ENCODE data around the gene SLC25A4.
A peak's percentile ranks its signal among the peaks of the same experiment; 100 is the strongest.

Gene SLC25A4

GRCh38 chr4:185119927-185120630 lies 23.0 kb upstream of the SLC25A4 start:
- H3K36me3 ChIP-seq (ENCODE audit: control insufficient read depth, insufficient read depth, low read length): no peaks in the 10 kb centered on the region
- H3K9me3 ChIP-seq (ENCODE audit: control insufficient read depth, insufficient read depth, low read length): no peaks in the 10 kb centered on the region
- no peaks in the 10 kb centered on the region for H3K27me3 ChIP-seq (ENCODE audit: control insufficient read depth, insufficient read depth, low read length)
- H3K27ac ChIP-seq (ENCODE audit: low read depth, low read length): peak overlapping the region; percentile 6
- H3K4me3 ChIP-seq (ENCODE audit: low read depth, low read length): no peak overlapping the region
- peaks cover 34% of the 10 kb centered on the region for H3K4me1 ChIP-seq (ENCODE audit: control insufficient read depth, insufficient read depth, low read length)
- H3K9ac ChIP-seq (ENCODE audit: low read depth, low read length): no peak overlapping the region

DNA sequence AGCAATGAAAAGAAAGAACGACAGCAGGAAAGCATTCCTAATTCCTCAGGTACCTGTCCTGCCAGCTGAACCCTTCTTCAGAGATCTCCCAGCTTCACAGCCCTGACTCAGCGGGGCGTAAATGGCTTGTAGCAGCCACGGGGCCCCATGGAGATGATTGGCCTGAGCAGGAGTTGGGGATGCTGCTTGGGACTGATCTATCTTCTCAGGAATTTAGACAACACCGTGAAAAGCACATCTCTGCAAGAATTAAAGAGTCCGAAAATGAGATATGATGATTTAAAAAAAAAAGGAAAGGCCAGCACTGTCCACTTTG lies 22.5 kb upstream of the SLC25A4 start:
- H3K27ac ChIP-seq (ENCODE audit: low read depth, low read length): peak overlapping the region; percentile 6
- no peaks in the 10 kb centered on the region for H3K36me3 ChIP-seq (ENCODE audit: control insufficient read depth, insufficient read depth, low read length)
- H3K27me3 ChIP-seq (ENCODE audit: control insufficient read depth, insufficient read depth, low read length): no peaks in the 10 kb centered on the region
- H3K4me1 ChIP-seq (ENCODE audit: control insufficient read depth, insufficient read depth, low read length): peaks cover 33% of the 10 kb centered on the region
- no peak overlapping the region for H3K9ac ChIP-seq (ENCODE audit: low read depth, low read length)
- H3K9me3 ChIP-seq (ENCODE audit: control insufficient read depth, insufficient read depth, low read length): no peaks in the 10 kb centered on the region
- H3K4me3 ChIP-seq (ENCODE audit: low read depth, low read length): no peak overlapping the region

- H3K4me1 ChIP-seq (ENCODE audit: control insufficient read depth, insufficient read depth, low read length): peaks cover 16% of the 10 kb centered on the region
- no peaks in the 10 kb centered on the region for H3K36me3 ChIP-seq (ENCODE audit: control insufficient read depth, insufficient read depth, low read length)
- H3K9me3 ChIP-seq (ENCODE audit: control insufficient read depth, insufficient read depth, low read length): no peaks in the 10 kb centered on the region
- no peak overlapping the region for H3K4me3 ChIP-seq (ENCODE audit: low read depth, low read length)
- no peak overlapping the region for H3K27ac ChIP-seq (ENCODE audit: low read depth, low read length)
- H3K27me3 ChIP-seq (ENCODE audit: control insufficient read depth, insufficient read depth, low read length): peaks cover 13% of the 10 kb centered on the region
- no peak overlapping the region for H3K9ac ChIP-seq (ENCODE audit: low read depth, low read length)
Observed at GRCh38 chr4:185122681-185123345, 20.3 kb upstream of the SLC25A4 start.

DNA sequence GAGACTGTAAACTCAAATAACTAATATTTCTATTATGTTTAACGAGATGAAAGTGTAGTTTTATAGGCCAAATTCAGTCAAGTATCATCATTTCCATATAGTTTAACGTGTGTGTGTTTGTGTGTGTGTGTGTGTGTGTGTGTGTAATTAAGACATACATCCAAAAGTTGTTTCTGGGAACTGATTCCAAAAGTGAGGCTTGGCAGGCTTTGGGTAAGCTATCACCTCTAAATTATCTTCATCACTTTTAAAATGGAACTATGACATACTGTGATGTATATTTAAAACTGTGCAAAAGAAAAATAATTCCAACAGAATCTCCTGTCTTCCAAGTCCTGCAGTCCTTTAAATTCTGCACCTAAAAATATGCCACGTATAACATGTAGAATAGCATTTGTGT lies 19.1 kb upstream of the SLC25A4 start:
- no peak overlapping the region for H3K9ac ChIP-seq (ENCODE audit: low read depth, low read length)
- H3K9me3 ChIP-seq (ENCODE audit: control insufficient read depth, insufficient read depth, low read length): no peaks in the 10 kb centered on the region
- peaks cover 15% of the 10 kb centered on the region for H3K4me1 ChIP-seq (ENCODE audit: control insufficient read depth, insufficient read depth, low read length)
- H3K36me3 ChIP-seq (ENCODE audit: control insufficient read depth, insufficient read depth, low read length): no peaks in the 10 kb centered on the region
- no peak overlapping the region for H3K27ac ChIP-seq (ENCODE audit: low read depth, low read length)
- peaks cover 25% of the 10 kb centered on the region for H3K27me3 ChIP-seq (ENCODE audit: control insufficient read depth, insufficient read depth, low read length)
- H3K4me3 ChIP-seq (ENCODE audit: low read depth, low read length): no peak overlapping the region

DNA sequence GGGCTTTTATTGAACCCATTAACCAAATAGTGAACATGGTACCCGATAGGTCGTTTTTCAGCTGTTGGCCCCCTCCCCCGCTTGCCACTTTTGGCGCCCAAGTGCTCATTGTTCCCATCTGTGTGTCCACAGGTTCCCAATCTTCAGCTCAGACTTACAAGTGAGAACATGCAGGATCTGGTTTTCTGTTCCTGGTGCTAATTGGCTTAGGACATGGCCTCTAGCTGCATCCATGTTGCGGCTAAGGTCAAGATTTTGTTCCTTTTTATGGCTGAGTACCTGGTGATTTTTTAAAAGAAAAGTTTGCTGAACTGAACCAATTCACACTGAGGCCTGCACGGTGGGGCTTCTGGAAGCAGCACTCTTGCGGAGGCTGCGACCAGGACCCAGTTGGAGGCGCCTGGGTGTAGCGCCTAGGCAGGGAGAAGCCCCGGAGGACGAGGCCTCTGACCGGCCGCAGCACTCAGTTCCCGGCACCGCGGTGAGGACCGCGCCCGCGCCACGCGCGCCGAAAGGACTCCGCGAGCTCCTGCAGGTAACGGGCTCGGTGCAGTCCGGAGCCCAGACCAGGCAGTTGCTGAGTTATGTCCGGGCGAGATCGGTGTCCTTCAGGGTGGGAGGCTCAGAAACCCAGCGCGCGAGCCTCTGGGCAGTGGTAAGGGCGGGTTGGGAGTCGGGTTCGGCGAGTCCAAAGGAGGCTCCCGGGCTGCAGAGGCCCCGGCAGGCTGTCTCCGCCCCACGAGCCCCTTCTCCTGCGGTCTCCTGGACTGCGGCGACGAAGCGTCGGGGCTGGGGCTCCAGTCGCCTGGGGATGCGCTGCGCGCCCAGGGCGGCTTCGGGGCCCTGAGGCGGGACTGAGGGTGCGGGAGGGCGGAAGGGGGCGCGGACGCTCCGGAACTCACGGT lies 15.8 kb upstream of the SLC25A4 start:
- Histone ChIP-seq H3K4me1 (ENCODE audit: control insufficient read depth, insufficient read depth, low read length) (no peaks in the 10 kb centered on the region), H3K9me3 (ENCODE audit: control insufficient read depth, insufficient read depth, low read length) (no peaks in the 10 kb centered on the region), H3K36me3 (ENCODE audit: control insufficient read depth, insufficient read depth, low read length) (no peaks in the 10 kb centered on the region), H3K9ac (ENCODE audit: low read depth, low read length) (peak overlapping the region; percentile 25; the same call in 1 of the 2 replicates), H3K27ac (ENCODE audit: low read depth, low read length) (no peak overlapping the region), H3K4me3 (ENCODE audit: low read depth, low read length) (peak overlapping the region; percentile 73), H3K27me3 (ENCODE audit: control insufficient read depth, insufficient read depth, low read length) (peaks cover 30% of the 10 kb centered on the region)

GRCh38 chr4:185128272-185129119 lies 14.6 kb upstream of the SLC25A4 start:
- no peaks in the 10 kb centered on the region for H3K36me3 ChIP-seq (ENCODE audit: control insufficient read depth, insufficient read depth, low read length)
- no peaks in the 10 kb centered on the region for H3K9me3 ChIP-seq (ENCODE audit: control insufficient read depth, insufficient read depth, low read length)
- H3K4me3 ChIP-seq (ENCODE audit: low read depth, low read length): peak overlapping the region; percentile 73
- H3K27me3 ChIP-seq (ENCODE audit: control insufficient read depth, insufficient read depth, low read length): peaks cover 30% of the 10 kb centered on the region
- no peak overlapping the region for H3K27ac ChIP-seq (ENCODE audit: low read depth, low read length)
- no peaks in the 10 kb centered on the region for H3K4me1 ChIP-seq (ENCODE audit: control insufficient read depth, insufficient read depth, low read length)
- H3K9ac ChIP-seq (ENCODE audit: low read depth, low read length): no peak overlapping the region; the same call in 1 of the 2 replicates

GRCh38 chr4:185134307-185134869 lies 8.7 kb upstream of the SLC25A4 start:
- Histone ChIP-seq H3K27me3 (ENCODE audit: control insufficient read depth, insufficient read depth, low read length) (peaks cover 3% of the 10 kb centered on the region; the same call in 1 of the 2 replicates), H3K9me3 (ENCODE audit: control insufficient read depth, insufficient read depth, low read length) (no peaks in the 10 kb centered on the region), H3K4me1 (ENCODE audit: control insufficient read depth, insufficient read depth, low read length) (no peaks in the 10 kb centered on the region), H3K36me3 (ENCODE audit: control insufficient read depth, insufficient read depth, low read length) (no peaks in the 10 kb centered on the region), H3K27ac (ENCODE audit: low read depth, low read length) (no peak overlapping the region), H3K4me3 (ENCODE audit: low read depth, low read length) (no peak overlapping the region), H3K9ac (ENCODE audit: low read depth, low read length) (no peak overlapping the region)

DNA sequence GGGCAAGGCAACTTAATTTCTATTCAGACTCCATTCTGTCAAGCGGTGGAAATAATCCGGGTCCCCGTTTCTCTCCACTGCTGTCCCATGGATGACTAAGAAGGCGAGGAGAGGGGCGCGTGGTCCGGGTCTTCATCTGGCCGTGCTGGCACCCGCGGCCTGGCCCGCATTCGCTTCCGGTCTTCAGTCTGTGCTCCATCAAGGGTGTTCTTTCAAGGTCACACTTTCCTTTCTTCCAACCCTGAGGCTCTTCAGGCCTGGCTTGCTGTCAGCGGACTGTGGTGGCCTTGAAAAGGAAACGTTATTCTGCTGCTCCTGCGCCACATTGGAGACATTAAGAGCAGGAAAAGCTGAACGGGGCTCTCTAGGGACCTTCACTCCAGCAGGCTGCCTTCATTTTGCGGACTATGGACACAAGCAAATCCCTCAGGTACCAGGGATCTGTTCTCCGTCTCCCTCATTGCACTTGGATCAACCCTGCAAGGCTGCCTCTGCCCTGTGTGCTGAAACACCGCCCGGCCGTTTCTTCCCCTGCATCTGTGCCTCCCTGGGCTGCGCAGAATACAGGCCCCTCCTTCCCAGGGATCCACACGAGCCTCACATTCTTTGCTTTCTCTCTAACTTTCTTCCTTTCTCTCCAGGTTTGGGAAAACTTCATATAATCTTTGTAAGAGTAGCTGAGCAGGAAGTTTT lies 5.7 kb upstream of the SLC25A4 start:
- Histone ChIP-seq H3K27me3 (ENCODE audit: control insufficient read depth, insufficient read depth, low read length) (no peaks in the 10 kb centered on the region), H3K4me3 (ENCODE audit: low read depth, low read length) (no peak overlapping the region), H3K27ac (ENCODE audit: low read depth, low read length) (no peak overlapping the region), H3K9ac (ENCODE audit: low read depth, low read length) (no peak overlapping the region), H3K36me3 (ENCODE audit: control insufficient read depth, insufficient read depth, low read length) (no peaks in the 10 kb centered on the region), H3K9me3 (ENCODE audit: control insufficient read depth, insufficient read depth, low read length) (no peaks in the 10 kb centered on the region), H3K4me1 (ENCODE audit: control insufficient read depth, insufficient read depth, low read length) (0 out of 2 replicates have a peak, but pooled peaks cover under 1% of the 10 kb centered on the region)

GRCh38 chr4:185138161-185138560 lies 4.9 kb upstream of the SLC25A4 start:
- Histone ChIP-seq H3K9ac (ENCODE audit: low read depth, low read length) (no peak overlapping the region), H3K27me3 (ENCODE audit: control insufficient read depth, insufficient read depth, low read length) (no peaks in the 10 kb centered on the region), H3K36me3 (ENCODE audit: control insufficient read depth, insufficient read depth, low read length) (no peaks in the 10 kb centered on the region), H3K4me3 (ENCODE audit: low read depth, low read length) (no peak overlapping the region), H3K27ac (ENCODE audit: low read depth, low read length) (no peak overlapping the region), H3K9me3 (ENCODE audit: control insufficient read depth, insufficient read depth, low read length) (no peaks in the 10 kb centered on the region), H3K4me1 (ENCODE audit: control insufficient read depth, insufficient read depth, low read length) (0 out of 2 replicates have a peak, but pooled peaks cover 3% of the 10 kb centered on the region)

DNA sequence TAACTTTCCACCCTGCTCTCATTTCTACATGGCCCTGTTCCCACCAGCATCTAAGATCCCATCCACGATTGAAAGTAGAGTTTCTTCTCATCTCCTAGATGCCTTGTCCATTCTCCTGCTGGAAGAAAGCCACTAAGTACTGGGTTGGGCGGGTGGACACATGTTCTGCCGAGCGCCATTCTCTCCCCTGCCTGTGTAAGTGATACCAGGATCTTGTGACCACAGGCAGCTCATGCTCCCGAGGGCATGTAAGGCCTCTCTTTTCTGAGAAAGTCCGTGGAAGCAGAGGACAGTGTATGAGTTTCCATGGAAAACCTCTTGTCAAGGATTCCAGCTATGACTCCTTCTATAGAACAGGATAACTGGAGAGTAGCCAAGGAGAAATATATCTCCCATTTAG lies 3.3 kb upstream of the SLC25A4 start:
- Histone ChIP-seq H3K27me3 (ENCODE audit: control insufficient read depth, insufficient read depth, low read length) (no peaks in the 10 kb centered on the region), H3K27ac (ENCODE audit: low read depth, low read length) (no peak overlapping the region), H3K9ac (ENCODE audit: low read depth, low read length) (no peak overlapping the region), H3K36me3 (ENCODE audit: control insufficient read depth, insufficient read depth, low read length) (peaks cover 4% of the 10 kb centered on the region; the same call in 1 of the 2 replicates), H3K9me3 (ENCODE audit: control insufficient read depth, insufficient read depth, low read length) (no peaks in the 10 kb centered on the region), H3K4me1 (ENCODE audit: control insufficient read depth, insufficient read depth, low read length) (peaks cover 12% of the 10 kb centered on the region), H3K4me3 (ENCODE audit: low read depth, low read length) (no peak overlapping the region)

Data from HUES48 (cell line).